GM21723 (cell line): ENCODE measurements around the gene PIK3R6.

Source experiments
- ATAC-seq: cut with Tn5 transposase; IDR thresholded peaks from one replicate; pipeline ENCODE4 v1.9.1; 2021; ENCODE audit warnings: mild to moderate bottlenecking, moderate library complexity; ENCODE audit not compliant: unreplicated experiment

PIK3R6 gene

DNA sequence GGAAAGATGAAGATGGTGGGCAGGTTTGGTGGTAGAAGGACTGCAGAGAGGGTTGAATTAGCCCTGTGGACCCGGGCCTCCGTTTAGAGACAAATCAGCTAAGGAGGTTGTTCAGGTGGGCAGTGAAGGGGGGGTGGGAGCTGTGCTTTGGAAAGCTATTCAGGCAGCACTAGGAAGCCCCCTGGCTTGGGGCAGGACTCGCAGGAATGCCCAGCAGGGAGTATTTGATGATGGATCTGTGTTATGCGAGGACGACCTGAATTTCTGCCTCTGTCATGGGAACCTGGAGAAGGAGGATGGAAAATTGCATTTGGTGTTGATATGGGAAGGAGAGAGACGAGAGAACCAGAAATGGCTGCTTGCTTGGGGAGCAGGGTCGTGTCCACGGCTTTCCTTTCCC, 112.6 kb downstream of the PIK3R6 start:
- ATAC-seq = no peak

DNA sequence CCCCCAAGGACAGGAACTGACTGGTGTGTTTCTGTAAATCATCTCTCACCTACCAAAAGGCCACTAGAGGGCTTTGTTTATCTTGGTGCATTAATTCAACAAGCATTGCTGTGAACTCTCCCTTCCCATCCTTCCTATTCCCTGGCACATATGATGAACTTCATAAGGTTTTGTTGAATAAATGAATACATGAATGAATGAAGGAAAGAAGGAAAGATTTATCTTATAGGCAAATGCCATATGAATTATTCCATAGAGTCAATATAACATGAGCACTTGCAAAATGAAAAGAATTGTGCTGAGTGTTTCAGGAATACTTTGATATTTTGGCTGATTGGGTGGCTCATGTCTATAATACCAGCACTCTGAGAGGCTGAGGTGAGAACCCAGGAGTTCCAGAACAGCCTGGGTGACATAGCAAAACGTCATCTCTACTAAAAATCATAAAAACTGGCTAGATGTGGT, 113.5 kb downstream of the PIK3R6 start:
- ATAC-seq = no peak

DNA sequence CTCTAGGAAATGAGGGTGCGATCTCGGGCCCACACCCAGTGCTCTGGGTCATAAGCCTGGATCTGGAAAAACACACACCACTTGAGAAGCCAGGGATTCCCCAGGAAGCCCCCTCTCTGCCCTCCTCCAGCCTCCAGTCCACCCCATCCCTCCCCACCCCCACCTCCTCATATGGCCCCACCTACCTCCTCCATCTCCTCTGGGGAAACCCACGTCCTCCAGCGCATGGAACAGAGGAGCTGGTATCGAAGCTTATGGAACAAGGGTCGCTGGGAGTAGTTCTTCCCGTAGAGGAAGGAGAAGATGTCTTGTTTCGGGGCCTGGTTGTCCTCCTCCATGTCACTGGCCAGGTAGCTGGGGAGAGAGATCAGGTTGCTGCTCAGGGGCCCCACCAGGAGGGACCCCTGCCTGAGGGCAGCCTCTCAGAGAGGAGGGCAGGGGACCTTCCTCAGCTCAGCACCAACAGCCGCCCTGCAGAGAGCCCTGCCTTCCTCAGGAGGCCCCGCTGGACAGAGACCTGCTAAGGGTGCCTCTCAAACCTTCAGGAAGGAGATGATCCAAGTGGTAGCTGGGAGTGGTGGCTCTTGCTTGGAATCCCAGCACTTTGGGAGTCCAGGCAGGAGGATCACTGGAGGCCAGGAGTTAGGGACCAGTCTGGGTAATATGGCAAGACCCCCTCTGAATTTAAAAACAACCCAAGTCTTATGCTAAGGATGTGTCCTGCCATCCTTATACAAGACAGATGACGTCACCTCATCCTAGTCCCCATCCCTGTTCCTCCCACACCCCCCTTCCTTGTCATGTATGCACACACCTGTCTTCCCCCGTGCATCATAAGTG, 114.1 kb downstream of the PIK3R6 start:
- ATAC-seq = no peak
